ENCODE measurements around the gene MMS22L. TPM values are rescaled to one million over a fixed set of nuclear protein-coding genes. Genes with fewer than 3 reads are reported as not detected.

The MMS22L gene
- total RNA-seq, 2 experiments from 2014 or later: 5.3 to 5.8 TPM

- CTCF ChIA-PET: no interaction called here
- POLR2A ChIA-PET: no interaction called here
- H3K4me3 ChIP-seq (ENCODE audit: low read length): no peak overlapping the region
- no peak overlapping the region for H3K27ac Mint-ChIP-seq
- H3K27me3 Mint-ChIP-seq: no peaks in the 10 kb centered on the region
- no peak for TF ChIP-seq CTCF (IDR thresholded peaks at IDR 0.05)
- H3K27ac ChIP-seq (ENCODE audit: low read depth in 1 of 2, low read length in 2 of 2): no peak overlapping the region
- no peaks in the 10 kb centered on the region for H3K27me3 ChIP-seq (ENCODE audit: control insufficient read depth in 1 of 2, insufficient read depth in 2 of 2, low read length in 2 of 2)
- no peaks in the 10 kb centered on the region for H3K36me3 ChIP-seq (ENCODE audit: insufficient read depth, low read length)
- no peak overlapping the region for H3K4me3 Mint-ChIP-seq
- H3K36me3 Mint-ChIP-seq (ENCODE audit: low read depth): no peaks in the 10 kb centered on the region
- DNase-seq (no peak), ATAC-seq (ENCODE audit: poor library complexity) (no peak)
- intact Hi-C loops (cut with DNase I, micrococcal nuclease): loop anchor here in 1 of 2 experiments (5.0 kb wide), 1 partner anchor 1039 kb away; no protein-coding TSS in a partner anchor
- no peaks in the 10 kb centered on the region for H3K4me1 Mint-ChIP-seq (ENCODE audit: low read depth)
- no peaks in the 10 kb centered on the region for H3K9me3 ChIP-seq (ENCODE audit: control insufficient read depth in 1 of 2, insufficient read depth in 1 of 2, low read length in 2 of 2)
- H3K9me3 Mint-ChIP-seq: no peaks in the 10 kb centered on the region
- H3K4me1 ChIP-seq (ENCODE audit: insufficient read depth, low read length): no peaks in the 10 kb centered on the region
Measured at GRCh38 chr6:97138581-97138980, 144.4 kb downstream of the MMS22L start.

- Mint-ChIP-seq H3K4me1 (ENCODE audit: low read depth) (no peaks in the 10 kb centered on the region), H3K36me3 (ENCODE audit: low read depth) (no peaks in the 10 kb centered on the region), H3K27me3 (no peaks in the 10 kb centered on the region), H3K4me3 (no peak overlapping the region), H3K27ac (no peak overlapping the region), H3K9me3 (no peaks in the 10 kb centered on the region)
- ATAC-seq (ENCODE audit: poor library complexity) (no peak), DNase-seq (no peak)
- Histone ChIP-seq H3K9me3 (ENCODE audit: control insufficient read depth in 1 of 2, insufficient read depth in 1 of 2, low read length in 2 of 2) (no peaks in the 10 kb centered on the region), H3K27me3 (ENCODE audit: control insufficient read depth in 1 of 2, insufficient read depth in 2 of 2, low read length in 2 of 2) (no peaks in the 10 kb centered on the region), H3K27ac (ENCODE audit: low read depth in 1 of 2, low read length in 2 of 2) (no peak overlapping the region), H3K4me3 (ENCODE audit: low read length) (no peak overlapping the region), H3K36me3 (ENCODE audit: insufficient read depth, low read length) (no peaks in the 10 kb centered on the region), H3K4me1 (ENCODE audit: insufficient read depth, low read length) (no peaks in the 10 kb centered on the region)
- CTCF ChIA-PET: no interaction called here
- no peak for TF ChIP-seq CTCF (IDR thresholded peaks at IDR 0.05)
- POLR2A ChIA-PET: no interaction called here
- intact Hi-C loops (cut with DNase I, micrococcal nuclease): loop anchor here in 1 of 2 experiments (5.0 kb wide), 1 partner anchor 1041 kb away; no protein-coding TSS in a partner anchor
Measured at GRCh38 chr6:97136626-97137358, 146.2 kb downstream of the MMS22L start.

GRCh38 chr6:97133067-97133466 is 149.9 kb downstream of the MMS22L start:
- no peak overlapping the region for H3K4me3 ChIP-seq (ENCODE audit: low read length)
- Mint-ChIP-seq H3K4me1 (ENCODE audit: low read depth) (no peaks in the 10 kb centered on the region), H3K27ac (no peak overlapping the region), H3K9me3 (no peaks in the 10 kb centered on the region), H3K36me3 (ENCODE audit: low read depth) (peaks cover 9% of the 10 kb centered on the region), H3K27me3 (no peaks in the 10 kb centered on the region), H3K4me3 (no peak overlapping the region)
- TF ChIP-seq CTCF (IDR thresholded peaks at IDR 0.05): no peak
- H3K27ac ChIP-seq (ENCODE audit: low read depth in 1 of 2, low read length in 2 of 2): no peak overlapping the region
- no peaks in the 10 kb centered on the region for H3K4me1 ChIP-seq (ENCODE audit: insufficient read depth, low read length)
- H3K27me3 ChIP-seq (ENCODE audit: control insufficient read depth in 1 of 2, insufficient read depth in 2 of 2, low read length in 2 of 2): no peaks in the 10 kb centered on the region
- CTCF ChIA-PET: no interaction called here
- no peak for DNase-seq
- ATAC-seq (ENCODE audit: poor library complexity): no peak
- POLR2A ChIA-PET: no interaction called here
- H3K9me3 ChIP-seq (ENCODE audit: control insufficient read depth in 1 of 2, insufficient read depth in 1 of 2, low read length in 2 of 2): no peaks in the 10 kb centered on the region
- no peaks in the 10 kb centered on the region for H3K36me3 ChIP-seq (ENCODE audit: insufficient read depth, low read length)
- intact Hi-C loops (cut with DNase I, micrococcal nuclease): no loop called here

Data from CD4-positive, alpha-beta T cell (primary cell).